OCI-M2 (cell line): ENCODE measurements around the gene SYNE2.

Experiments used
- DNase-seq: peaks from one replicate; lab custom pipeline; 2025; ENCODE audit not compliant: unreplicated experiment; lab: John Stamatoyannopoulos, UW

Gene SYNE2

DNA sequence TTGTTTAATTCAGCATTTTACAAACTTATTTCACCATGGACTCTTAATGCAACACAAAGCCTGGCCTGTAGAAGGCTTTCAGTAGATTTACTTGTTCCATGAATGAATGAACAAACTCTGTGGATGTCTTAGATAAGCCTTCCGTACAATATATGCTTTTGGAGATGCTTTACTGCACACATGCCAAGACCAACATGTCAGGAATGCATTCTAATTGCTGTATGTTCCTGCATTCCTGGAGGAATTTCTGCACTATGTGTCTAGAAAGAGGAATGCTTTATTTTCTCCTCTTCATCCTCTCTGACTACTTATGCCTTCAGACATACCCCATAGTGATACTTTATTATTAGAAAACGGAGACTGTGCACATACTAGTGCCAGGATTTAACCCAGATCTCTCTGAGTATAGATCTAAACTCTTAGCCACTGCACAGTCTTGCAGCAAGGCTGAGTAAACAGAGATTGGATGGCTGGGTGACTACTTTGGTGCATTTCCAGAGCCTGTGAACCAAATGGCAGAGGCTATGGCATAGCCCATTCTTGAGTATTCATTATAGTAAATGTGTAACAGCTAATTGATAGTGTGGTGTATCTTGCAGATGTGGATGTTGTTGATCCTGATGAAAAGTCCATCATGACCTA lies 108.2 kb downstream of the SYNE2 start:
- no peak for DNase-seq

DNA sequence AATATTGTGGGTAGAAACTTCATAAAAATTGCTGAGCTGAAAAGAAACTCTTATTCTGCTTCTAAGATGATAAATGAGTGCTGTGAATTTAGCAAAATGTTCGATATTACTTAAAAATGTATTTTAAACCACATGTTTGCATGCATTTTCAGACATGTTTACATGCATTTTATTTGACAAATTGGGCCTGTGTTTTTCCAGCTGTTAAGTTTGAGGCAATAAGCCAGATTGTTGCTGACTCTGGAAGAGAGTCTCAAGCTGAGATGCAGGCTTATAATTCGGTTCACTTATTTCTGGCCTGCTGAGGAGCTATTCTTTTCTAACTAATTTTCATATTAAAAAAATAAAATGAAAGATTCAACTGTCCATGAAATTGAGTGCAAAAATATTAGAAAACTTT lies 110.1 kb downstream of the SYNE2 start:
- DNase-seq = no peak

- no peak for DNase-seq
Measured at GRCh38 chr14:63963439-63963838, 110.6 kb downstream of the SYNE2 start.

DNA sequence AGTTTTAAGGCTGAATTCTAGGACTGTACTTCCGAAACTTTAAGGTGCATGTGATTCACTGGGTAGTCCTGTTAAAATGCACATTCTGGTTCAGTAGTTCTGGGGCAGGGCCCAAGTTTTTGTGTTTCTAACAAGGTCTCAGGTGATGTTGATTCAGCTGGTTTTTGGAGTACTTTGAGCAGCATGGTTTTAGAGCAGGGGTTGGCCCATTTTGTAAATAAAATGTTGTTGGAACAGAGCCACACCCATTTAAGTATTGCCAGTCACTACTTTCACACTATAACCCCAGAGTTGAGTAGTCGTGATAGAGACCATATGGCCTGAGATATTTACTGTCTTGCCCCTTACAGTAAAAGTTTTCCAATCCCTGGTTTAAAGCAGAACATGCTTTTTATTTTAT lies 111.3 kb downstream of the SYNE2 start:
- no peak for DNase-seq

- DNase-seq = no peak
Measured at GRCh38 chr14:63966407-63966806, 113.6 kb downstream of the SYNE2 start.

GRCh38 chr14:63972323-63972932 lies 119.6 kb downstream of the SYNE2 start:
- DNase-seq = no peak

DNA sequence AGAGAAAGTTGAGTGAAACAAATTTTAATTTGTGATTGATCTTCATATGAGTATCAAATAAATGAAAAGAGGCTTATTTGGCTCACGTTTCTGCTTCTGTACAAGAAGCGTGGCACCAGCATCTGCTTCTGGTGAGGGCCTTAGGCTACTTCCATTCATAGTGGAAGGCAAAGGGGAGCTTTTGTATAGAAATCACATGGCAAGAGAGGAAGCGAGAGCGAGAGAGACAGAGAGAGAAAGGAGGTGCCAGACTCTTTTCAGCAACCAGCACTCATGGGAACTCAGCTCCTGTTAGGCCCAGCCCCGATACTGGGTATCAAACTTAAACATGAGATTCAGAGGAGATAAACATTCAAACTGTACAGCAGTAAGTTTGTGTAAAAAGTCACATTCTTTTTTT lies 121.4 kb downstream of the SYNE2 start:
- no peak for DNase-seq

GRCh38 chr14:63981569-63981968 lies 128.8 kb downstream of the SYNE2 start:
- DNase-seq = no peak

DNA sequence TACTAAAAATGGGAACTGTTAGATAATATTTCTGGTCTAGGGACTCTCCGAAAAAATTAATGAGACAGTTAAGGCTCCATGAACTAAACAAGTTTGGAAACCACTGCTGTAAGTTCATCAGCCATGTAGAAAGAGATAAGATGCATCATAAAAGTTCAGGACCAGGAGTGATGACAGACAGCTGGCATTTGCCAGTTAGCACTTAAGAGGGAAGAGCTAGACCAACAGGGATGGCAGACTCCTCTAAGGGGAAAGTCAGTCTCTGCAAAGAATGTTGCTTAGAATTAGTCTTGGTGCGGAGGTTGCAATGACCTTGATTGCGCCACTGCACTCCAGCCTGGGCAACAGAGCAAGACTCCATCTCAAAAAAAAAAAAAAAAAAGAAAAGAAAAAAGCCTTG lies 129.4 kb downstream of the SYNE2 start:
- DNase-seq = no peak

GRCh38 chr14:63982629-63983028 lies 129.8 kb downstream of the SYNE2 start:
- no peak for DNase-seq

DNA sequence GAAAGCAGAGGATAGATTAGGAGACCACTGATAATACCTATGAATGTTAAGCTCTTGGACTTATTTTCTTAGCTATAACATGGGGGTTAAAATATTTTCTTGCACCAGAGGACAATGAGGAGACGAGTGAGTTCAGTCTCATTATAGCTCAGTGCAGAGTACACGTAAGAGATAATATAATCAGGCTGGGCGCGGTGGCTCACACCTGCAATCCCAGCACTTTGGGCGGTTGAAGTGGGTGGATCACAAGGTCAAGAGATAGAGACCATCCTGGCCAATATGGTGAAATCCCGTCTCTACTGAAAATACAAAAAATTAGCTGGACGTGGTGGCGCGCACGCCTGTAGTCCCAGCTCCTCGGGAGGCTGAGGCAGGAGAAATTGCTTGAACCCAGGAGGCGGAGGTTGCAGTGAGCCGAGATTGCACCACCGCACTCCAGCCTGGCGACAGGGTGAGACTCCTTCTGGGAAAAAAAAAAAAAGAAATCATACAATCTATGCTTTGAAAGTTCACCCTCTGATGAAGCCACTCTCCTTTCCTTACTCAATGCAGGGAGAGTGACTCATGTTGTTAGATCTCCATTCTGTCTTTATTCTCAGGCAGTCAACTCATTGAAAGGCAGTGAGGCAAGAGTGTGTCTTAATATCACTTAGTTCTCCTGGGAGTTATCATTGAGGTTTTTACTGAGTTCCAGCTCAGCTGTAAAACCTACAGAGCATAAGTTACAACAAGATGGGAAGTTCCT lies 134.2 kb downstream of the SYNE2 start:
- DNase-seq = no peak

GRCh38 chr14:63988579-63988978 lies 135.8 kb downstream of the SYNE2 start:
- no peak for DNase-seq

GRCh38 chr14:63991833-63992232 lies 139.0 kb downstream of the SYNE2 start:
- no peak for DNase-seq

GRCh38 chr14:63992858-63993257 lies 140.1 kb downstream of the SYNE2 start:
- DNase-seq = no peak

DNA sequence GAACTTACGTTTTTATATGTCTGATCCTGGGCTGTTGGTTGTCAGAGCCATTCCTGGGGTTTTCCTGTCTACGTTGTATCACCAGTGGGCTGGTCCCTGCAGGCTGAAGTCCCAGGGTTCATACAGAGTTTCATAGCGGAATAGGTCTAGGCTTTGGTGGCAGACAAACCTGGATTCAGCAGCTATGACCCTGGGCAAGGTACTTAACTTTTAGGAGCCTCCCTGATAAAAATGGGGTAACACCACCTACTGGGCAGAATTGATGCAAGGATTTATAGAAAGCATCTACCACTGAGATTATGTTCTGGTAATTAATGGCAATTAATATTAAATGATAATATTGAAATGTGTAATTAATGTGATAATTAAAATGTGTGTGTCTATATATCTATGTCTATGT lies 141.2 kb downstream of the SYNE2 start:
- no peak for DNase-seq

DNA sequence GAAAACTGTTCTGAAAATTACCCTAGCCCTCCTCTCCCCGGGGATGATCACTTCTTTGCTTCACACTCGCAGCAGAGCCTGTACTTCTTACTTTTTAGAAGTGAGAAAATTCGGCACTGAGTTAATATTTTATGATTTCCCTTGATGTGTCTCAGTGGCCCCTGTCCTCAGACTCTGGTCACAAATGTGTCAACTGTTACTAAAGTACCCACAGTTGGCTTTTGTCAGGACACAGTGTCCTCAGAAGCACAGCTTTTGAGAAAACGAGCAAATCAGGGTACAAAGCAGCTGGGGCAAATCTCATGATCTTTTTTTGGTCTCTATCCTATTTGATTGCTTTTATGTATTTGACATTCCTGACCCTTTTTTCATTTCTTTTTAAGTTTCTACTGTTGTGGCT lies 142.5 kb downstream of the SYNE2 start:
- no peak for DNase-seq

DNA sequence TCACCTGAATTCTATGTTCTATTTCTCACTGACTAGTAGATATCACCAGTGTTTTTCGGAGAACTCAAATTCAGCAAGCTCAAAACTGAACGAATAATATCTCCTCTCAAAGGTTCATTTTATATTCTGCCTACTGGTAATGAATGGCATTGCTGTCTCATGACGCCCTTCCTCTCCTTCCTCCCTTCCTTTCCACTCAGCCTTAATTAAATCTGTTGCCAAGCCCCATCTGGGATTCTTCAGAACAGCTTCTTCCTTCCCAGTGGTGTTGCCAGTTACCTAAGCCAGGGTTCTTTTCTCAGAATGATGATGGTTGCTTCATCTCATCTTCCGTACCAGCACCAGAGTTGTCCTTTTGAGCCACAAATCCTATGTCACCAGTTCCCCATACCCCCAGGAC lies 143.2 kb downstream of the SYNE2 start:
- DNase-seq = no peak

- no peak for DNase-seq
Measured at GRCh38 chr14:63996625-63997220, 143.9 kb downstream of the SYNE2 start.

GRCh38 chr14:64000749-64001148 lies 147.9 kb downstream of the SYNE2 start:
- no peak for DNase-seq

DNA sequence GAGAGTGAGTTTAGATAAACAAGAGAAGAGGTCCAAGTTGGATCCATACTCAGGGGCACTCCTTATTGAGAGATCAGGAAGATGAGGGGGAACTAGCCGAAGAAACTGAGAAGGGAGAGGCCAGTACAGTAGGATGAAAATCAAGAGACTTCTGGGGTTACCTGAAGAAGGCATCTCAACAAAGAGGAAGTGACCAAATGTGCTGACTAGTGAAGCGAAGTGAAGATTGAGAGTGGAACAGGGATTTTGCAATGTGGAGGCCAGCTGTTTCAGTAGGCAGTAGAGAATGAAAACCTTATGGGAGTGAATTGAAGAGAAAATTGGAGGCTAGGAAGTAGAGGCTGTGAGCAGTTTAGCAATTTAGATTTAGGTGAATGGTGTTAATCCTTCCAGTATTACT lies 153.0 kb downstream of the SYNE2 start:
- DNase-seq = no peak

- no peak for DNase-seq
Measured at GRCh38 chr14:64008016-64008415, 155.2 kb downstream of the SYNE2 start.

DNA sequence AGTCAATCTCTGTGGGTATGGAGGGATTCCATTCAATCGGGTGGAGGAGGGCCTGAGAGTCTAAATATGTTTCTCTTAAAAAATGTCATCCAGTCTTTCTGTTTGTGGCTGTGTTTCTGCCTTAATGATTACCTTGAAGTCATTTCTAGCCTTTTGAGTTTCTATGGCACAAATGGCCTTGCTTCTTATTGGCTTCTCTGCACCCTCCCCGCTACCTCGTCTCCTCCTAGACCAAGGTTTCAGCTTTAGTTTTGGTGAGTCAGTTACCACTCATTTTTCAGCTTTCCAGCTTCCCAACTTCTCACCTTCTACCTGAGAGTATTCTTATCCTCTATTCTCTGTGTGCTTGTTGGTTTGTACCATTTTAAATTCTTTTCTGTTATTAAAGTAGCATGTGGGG lies 159.2 kb downstream of the SYNE2 start:
- no peak for DNase-seq
